GM12865 (cell line): ENCODE data around the gene JMJD8.

Experiments used
- DNase-seq: peaks from one replicate; pipeline ENCODE4 v3.0.0; 2010; ENCODE audit warnings: low read depth
- H3K4me3 ChIP-seq: 2 replicates; pipeline ENCODE4 v1.5.1; 2011; ENCODE audit warnings: mild to moderate bottlenecking, low read depth, low read length, control low read depth
- CTCF ChIP-seq: IDR thresholded peaks from 2 replicates; pipeline ENCODE4 v1.5.1; 2011; ENCODE audit warnings: low read length, control low read depth, low read depth, inconsistent platforms; ENCODE audit not compliant: insufficient read depth; ENCODE audit errors: missing control alignments

JMJD8 gene

GRCh38 chr16:672371-672770, 11.8 kb downstream of the JMJD8 start:
- no peak for TF ChIP-seq CTCF
- DNase-seq = no peak

GRCh38 chr16:671353-672131, 12.6 kb downstream of the JMJD8 start:
- no peak overlapping the region for H3K4me3 ChIP-seq
- no peak for DNase-seq
- no peak for TF ChIP-seq CTCF

More at GRCh38 chr16:672371-672770, 11.8 kb downstream of the JMJD8 start:
- H3K4me3 ChIP-seq = no peak overlapping the region

DNA sequence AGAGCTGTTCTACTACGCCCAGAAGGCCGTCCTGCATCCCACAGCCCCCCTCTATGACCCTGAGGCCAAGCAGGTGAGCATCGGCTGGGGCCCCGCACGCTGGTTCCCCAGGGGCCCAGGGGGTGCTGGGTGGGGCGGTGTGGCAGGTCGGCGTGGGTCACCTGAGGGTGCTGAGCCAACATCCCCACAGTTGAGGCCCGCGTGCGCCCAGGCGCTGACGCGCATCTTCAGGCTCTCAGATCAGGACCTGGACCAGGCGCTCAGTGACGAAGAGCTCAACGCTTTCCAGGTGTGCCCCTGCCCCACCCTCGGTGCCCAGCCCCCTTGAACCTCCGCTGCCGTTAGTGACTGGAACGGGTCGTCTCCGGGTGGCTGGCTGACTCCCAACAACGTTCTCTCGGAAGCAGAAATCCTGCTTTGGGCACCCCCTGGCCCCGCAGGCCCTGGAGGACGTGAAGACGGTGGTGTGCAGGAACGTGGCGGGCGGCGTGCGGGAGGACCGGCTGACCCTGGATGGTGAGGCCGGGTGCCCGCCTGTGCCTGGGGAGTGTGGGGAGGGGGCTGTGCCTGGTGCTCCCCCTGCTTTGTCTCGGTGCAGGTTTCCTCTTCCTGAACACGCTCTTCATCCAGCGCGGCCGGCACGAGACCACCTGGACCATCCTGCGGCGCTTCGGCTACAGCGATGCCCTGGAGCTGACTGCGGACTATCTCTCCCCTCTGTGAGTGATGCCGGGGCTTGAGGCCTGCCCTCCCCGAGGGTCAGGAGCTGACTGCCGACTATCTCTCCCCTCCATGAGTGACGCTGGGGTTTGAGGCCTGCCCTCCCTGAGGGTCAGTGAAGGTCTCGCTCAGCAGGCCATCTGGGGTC, 13.4 kb downstream of the JMJD8 start:
- H3K4me3 ChIP-seq = no peak overlapping the region
- no peak for DNase-seq
- no peak for TF ChIP-seq CTCF

- no peak for TF ChIP-seq CTCF
- no peak overlapping the region for H3K4me3 ChIP-seq
- DNase-seq = no peak
These were observed 14.5 kb downstream of the JMJD8 start for GRCh38 chr16:669666-670065.

GRCh38 chr16:668519-669171, 15.5 kb downstream of the JMJD8 start:
- H3K4me3 ChIP-seq = peak overlapping the region; percentile 71
- no peak for TF ChIP-seq CTCF
- DNase-seq = no peak

- TF ChIP-seq CTCF = peak; percentile 89
- peak within 1 kb of the TSS; percentile 71 for H3K4me3 ChIP-seq
- peak; percentile 97 for DNase-seq
These were observed 16.2 kb downstream of the JMJD8 start, which contains the start of gene RHOT2 for GRCh38 chr16:667780-668518. TSS of gene RHOT2 (plus strand) at chr16:668132. CDS start at chr16:668200, 68 bp downstream.
